WI38 (cell line): ENCODE results near the gene ELP5.

Experiments used
- H3K4me3 ChIP-seq: 2 replicates; pipeline ENCODE4 v1.5.1; 2011; ENCODE audit warnings: low read depth, mild to moderate bottlenecking, control low read depth, low read length
- CTCF ChIP-seq: IDR thresholded peaks from 2 replicates; pipeline ENCODE4 v1.5.1; 2012; ENCODE audit warnings: low read depth, mild to moderate bottlenecking, control low read depth, low read length

Gene ELP5

DNA sequence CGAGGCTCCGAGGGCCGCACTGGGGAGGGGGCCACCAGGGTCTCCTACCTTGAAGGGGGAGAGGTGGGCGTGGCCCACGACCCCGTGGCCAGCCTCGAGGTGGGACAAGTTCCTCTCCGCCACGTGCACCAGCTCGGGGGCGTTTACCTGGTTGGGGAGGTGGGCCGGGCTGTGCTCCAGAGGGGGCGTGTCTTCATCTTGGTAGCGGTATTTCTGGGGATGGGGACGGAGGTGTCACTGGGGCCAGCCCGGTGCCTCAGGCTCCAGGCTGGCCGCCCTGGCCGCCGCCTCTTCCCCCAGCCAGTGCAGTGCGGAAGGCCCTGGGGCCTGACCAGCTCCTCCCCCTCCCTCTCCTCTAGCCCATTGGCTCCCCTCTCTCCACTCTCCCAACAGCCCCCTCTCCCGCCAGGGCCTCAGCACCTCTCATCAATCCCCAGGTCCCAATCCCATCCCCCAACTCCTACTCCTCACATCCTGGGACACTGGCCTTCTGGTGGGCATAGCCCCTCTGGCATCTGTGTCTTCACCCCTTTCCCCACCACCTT is 43.9 kb upstream of the ELP5 start:
- H3K4me3 ChIP-seq = no peak overlapping the region
- TF ChIP-seq CTCF = no peak

GRCh38 chr17:7208754-7209460 is 43.1 kb upstream of the ELP5 start:
- TF ChIP-seq CTCF = no peak
- no peak overlapping the region for H3K4me3 ChIP-seq

DNA sequence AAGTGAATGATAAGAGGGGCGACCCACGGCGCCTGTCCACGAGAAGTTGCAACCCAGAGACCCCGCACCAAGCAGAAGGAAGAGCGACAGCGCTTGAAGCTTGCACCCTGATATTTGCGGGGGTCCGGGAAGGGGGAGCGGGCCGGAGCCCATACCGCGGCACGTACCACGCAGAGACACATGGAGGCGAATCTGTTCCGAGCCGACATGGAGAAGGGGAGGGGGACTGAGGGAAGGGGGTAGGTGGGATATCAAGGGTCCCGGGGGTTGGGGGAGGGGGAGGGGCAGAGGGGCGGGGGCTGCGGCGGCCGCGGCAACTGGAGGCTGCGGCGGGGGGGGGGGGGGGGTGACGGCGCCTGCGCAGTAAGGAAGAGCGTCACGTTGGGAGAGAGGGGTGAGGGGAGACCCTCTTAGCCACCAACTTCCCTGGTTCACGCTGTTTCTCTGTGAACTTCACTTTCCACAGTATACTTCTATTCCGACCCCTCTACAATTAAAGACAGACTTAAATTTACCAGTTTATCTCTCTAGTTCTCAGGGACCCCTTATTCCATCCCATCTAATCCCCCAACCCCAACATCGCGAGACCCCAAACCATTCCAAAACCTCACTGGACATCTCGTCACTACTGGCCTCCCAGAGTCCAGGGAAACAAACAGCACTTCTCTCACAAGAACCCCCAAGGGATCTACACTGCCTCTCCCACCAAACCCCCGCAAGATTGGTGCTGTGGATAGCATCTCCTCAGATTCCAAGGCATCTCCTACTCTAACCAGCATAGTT is 40.3 kb upstream of the ELP5 start:
- no peak for TF ChIP-seq CTCF
- H3K4me3 ChIP-seq = no peak overlapping the region

DNA sequence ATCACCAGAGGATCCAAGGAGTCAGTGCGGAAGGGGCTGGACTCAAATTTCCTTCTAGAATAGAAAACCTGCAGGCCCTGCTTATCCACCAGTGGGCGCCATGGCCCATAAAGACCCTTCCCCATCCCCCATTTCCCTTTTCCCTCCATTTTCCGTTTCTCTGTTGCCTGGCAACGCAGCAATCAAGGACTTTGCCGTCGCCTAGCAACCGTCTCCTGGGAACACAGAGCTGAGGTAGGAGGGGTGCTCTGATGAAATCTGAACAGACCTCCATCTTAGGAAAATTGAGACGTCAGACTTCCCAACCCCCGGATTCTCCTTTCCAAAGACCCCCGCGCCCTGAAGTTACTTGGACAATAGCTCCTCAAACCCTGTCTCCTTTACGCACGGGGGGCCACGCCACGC is 38.1 kb upstream of the ELP5 start:
- peak overlapping the region; percentile 54 for H3K4me3 ChIP-seq

GRCh38 chr17:7214300-7215135 is 37.5 kb upstream of the ELP5 start:
- peak; percentile 51 for TF ChIP-seq CTCF

More for the DNA sequence above, 38.1 kb upstream of the ELP5 start:
- TF ChIP-seq CTCF = peak; percentile 34

DNA sequence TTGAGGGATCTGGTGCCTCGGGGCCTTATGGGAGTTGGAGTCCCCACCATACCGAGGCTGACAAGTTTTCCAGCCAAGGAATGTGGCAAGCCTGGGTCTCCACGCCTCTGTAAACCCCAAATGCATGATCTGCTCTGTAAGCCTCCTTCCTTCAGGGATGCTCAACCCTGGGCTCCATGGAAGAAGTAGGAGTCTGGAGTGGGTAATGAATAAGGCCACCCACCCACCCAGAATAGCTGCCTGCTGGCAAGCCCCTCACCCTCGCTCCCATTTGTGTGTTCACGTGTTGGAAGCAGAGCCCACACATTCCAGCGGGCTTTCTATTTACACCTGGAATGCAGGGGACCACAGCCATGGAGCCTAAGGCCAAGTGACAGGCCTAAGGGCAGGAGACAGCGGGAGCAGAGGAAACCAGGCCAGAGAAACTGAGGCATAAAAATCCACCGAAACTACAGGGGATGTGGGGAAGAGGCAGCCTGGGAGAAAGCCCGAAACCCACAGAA is 36.8 kb upstream of the ELP5 start:
- TF ChIP-seq CTCF = no peak
- H3K4me3 ChIP-seq = peak overlapping the region; percentile 54

More at GRCh38 chr17:7214300-7215135, 37.5 kb upstream of the ELP5 start:
- peak overlapping the region; percentile 54 for H3K4me3 ChIP-seq
